H1 (cell line): ENCODE results near the gene TMEM271.

Source experiments
- ATF2 ChIP-seq: IDR thresholded peaks from 2 replicates; pipeline ENCODE4 v1.6.1; 2012; ENCODE audit warnings: low read length, inconsistent platforms
- CEBPB ChIP-seq: IDR thresholded peaks from 2 replicates; pipeline ENCODE4 v1.6.1; 2012; ENCODE audit warnings: low read depth, low read length
- CTCF ChIP-seq, 3 experiments: IDR thresholded peaks; 1 replicate in 2 of 3; 2 replicates in 1 of 3; pipeline versions ENCODE4 v1.5.1 to v1.6.1; 2011; ENCODE audit warnings: low read length in 3 of 3, mild to moderate bottlenecking in 3 of 3, inconsistent platforms in 2 of 3, low read depth in 1 of 3, moderate library complexity in 1 of 3; ENCODE audit not compliant: insufficient read depth in 1 of 3; ENCODE audit errors: control extremely low read depth in 1 of 3
- EZH2 ChIP-seq: fragments of 200-600 bp; sonication (generic); IDR thresholded peaks from 2 replicates; pipeline ENCODE4 v1.7.1; 2012; ENCODE audit warnings: low read depth, mild to moderate bottlenecking, moderate library complexity, low read length, inconsistent platforms; ENCODE audit not compliant: severe bottlenecking
- JUND ChIP-seq: IDR thresholded peaks from 2 replicates; pipeline ENCODE4 v1.6.1; 2011; ENCODE audit warnings: mild to moderate bottlenecking, improper control_type of control experiment, low read length
- RBBP5 ChIP-seq: IDR thresholded peaks from 2 replicates; pipeline ENCODE4 v1.7.1; 2012; ENCODE audit warnings: low read depth, mild to moderate bottlenecking, inconsistent platforms, low read length, moderate library complexity, borderline replicate concordance

GRCh38 chr4:533318-534100, 42.6 kb downstream of the TMEM271 start:
- no peak for TF ChIP-seq CTCF (IDR thresholded peaks at IDR 0.05; ENCODE audit: control extremely low read depth in 1 of 3, insufficient read depth in 1 of 3, low read depth in 1 of 3, low read length in 3 of 3)
- TF ChIP-seq CEBPB, result no peak
- no peak for TF ChIP-seq JUND
- TF ChIP-seq ATF2, result no peak
- TF ChIP-seq RBBP5, result no peak
- TF ChIP-seq EZH2, result no peak
